PC-9 (cell line): ENCODE results near the gene USP44.

Experiments
- EZH2 ChIP-seq: fragments of 200-600 bp; sonication (generic); IDR thresholded peaks from 2 replicates; pipeline ENCODE4 v1.8.0; 2017; ENCODE audit warnings: antibody characterized with exemption, low read depth
- TF ChIP-seq, protein P1 (sequence below): fragments of 200-600 bp; sonication (generic); conservative IDR thresholded peaks from 2 replicates; pipeline ENCODE4 v1.6.1; 2017; ENCODE audit warnings: mixed run types, antibody characterized with exemption, mild to moderate bottlenecking, moderate library complexity

DNA sequence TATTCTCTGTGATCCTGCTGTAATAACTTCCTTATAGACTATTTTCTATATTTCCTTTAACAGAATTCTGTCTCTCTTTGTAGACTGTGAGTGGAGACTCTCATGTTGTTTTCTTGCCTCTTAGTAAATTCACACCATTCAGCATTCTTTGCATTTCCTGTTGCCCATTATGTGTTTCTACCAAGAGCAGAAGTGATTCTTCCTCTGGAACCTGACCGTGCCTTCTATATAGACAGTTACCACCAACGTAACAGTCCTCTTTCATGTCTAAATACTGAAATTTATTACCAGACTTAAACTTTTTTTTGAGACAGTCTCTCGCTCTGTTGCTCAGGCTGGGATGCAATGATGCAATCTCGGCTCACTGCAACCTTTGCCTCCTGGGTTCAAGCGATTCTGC, 46.2 kb downstream of the USP44 start:
- TF ChIP-seq, protein P1, sequence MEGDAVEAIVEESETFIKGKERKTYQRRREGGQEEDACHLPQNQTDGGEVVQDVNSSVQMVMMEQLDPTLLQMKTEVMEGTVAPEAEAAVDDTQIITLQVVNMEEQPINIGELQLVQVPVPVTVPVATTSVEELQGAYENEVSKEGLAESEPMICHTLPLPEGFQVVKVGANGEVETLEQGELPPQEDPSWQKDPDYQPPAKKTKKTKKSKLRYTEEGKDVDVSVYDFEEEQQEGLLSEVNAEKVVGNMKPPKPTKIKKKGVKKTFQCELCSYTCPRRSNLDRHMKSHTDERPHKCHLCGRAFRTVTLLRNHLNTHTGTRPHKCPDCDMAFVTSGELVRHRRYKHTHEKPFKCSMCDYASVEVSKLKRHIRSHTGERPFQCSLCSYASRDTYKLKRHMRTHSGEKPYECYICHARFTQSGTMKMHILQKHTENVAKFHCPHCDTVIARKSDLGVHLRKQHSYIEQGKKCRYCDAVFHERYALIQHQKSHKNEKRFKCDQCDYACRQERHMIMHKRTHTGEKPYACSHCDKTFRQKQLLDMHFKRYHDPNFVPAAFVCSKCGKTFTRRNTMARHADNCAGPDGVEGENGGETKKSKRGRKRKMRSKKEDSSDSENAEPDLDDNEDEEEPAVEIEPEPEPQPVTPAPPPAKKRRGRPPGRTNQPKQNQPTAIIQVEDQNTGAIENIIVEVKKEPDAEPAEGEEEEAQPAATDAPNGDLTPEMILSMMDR, result no peak
- no peak for TF ChIP-seq EZH2
